Measurements from ENCODE around the gene TBC1D22B. TPM values are rescaled to one million over a fixed set of nuclear protein-coding genes. Genes with fewer than 3 reads are reported as not detected.

TBC1D22B gene
- total RNA-seq, 1 experiment from 2014 or later = 12.9 TPM

- no peak overlapping the region; a peak in 1 of 5 replicates for H3K4me3 Mint-ChIP-seq
- Histone ChIP-seq H2BK5ac (ENCODE audit: insufficient read length, low read length) (no peak overlapping the region), H3K14ac (ENCODE audit: insufficient read depth, low read length) (no peak overlapping the region), H4K91ac (ENCODE audit: insufficient read length, low read depth, low read length) (no peak overlapping the region), H2BK12ac (ENCODE audit: insufficient read length, low read depth, low read length) (no peak overlapping the region), H3K4ac (ENCODE audit: low read depth, low read length) (no peak overlapping the region), H3K9me3 (ENCODE audit: control insufficient read depth, low read depth, low read length) (no peaks in the 10 kb centered on the region), H3K23me2 (ENCODE audit: insufficient read length, low read depth, low read length, poor library complexity, severe bottlenecking) (no peaks in the 10 kb centered on the region), H3K27me3 (ENCODE audit: insufficient read depth, low read length) (no peaks in the 10 kb centered on the region), H2AFZ (ENCODE audit: low read length) (no peak overlapping the region), H3K18ac (ENCODE audit: insufficient read length, low read depth, low read length) (no peak overlapping the region), H3K4me2 (ENCODE audit: insufficient read depth, insufficient read length, low read length) (no peak overlapping the region), H3T11ph (ENCODE audit: low read length) (no peak overlapping the region), H2BK15ac (ENCODE audit: low read depth, low read length) (no peak overlapping the region), H3K27ac (ENCODE audit: insufficient read length, low read depth, low read length) (no peak overlapping the region), H3K23ac (ENCODE audit: insufficient read length, low read depth, low read length) (no peak overlapping the region), H3K4me1 (ENCODE audit: insufficient read depth, low read length) (no peaks in the 10 kb centered on the region), H3K56ac (ENCODE audit: insufficient read length, low read depth, low read length) (no peak overlapping the region), H2BK120ac (ENCODE audit: low read depth, low read length, poor library complexity, severe bottlenecking) (no peak overlapping the region), H2AK5ac (ENCODE audit: insufficient read length, low read length) (no peak overlapping the region), H3K79me1 (ENCODE audit: insufficient read depth, low read depth, low read length, poor library complexity, severe bottlenecking) (no peaks in the 10 kb centered on the region), H3K79me2 (ENCODE audit: insufficient read depth, low read length) (no peaks in the 10 kb centered on the region), H2BK20ac (ENCODE audit: low read depth, low read length, poor library complexity, severe bottlenecking) (no peak overlapping the region), H4K8ac (replicated peaks; ENCODE audit: insufficient read length, low read depth, low read length) (no peak overlapping the region), H4K5ac (ENCODE audit: insufficient read length, low read depth, low read length) (no peak overlapping the region), H4K20me1 (ENCODE audit: control insufficient read depth, insufficient read depth, insufficient read length) (no peaks in the 10 kb centered on the region), H3K9ac (ENCODE audit: extremely low read depth, insufficient read length, low read length) (no peak overlapping the region)
- peaks cover 1 to 27% (median 12%) of the 10 kb centered on the region in 3 experiments; a peak in 4 of 7 replicates for H3K36me3 Mint-ChIP-seq (ENCODE audit: insufficient read depth in 1 of 3, low read depth in 3 of 3)
- DNase-seq = no peak
- no peaks in the 10 kb centered on the region for H3K27me3 Mint-ChIP-seq (ENCODE audit: low read depth)
- H3K9me3 Mint-ChIP-seq = no peaks in the 10 kb centered on the region; a peak in 1 of 5 replicates
- no CpG with 5 or more reads among the region's 7 CpGs for WGBS (ENCODE audit: extremely low coverage, insufficient read length, low lambda C conversion rate)
- no peaks in the 10 kb centered on the region for H3K4me1 Mint-ChIP-seq
- no peak overlapping the region for H3K27ac Mint-ChIP-seq
- TF ChIP-seq CTCF (conservative IDR thresholded peaks at IDR 0.05) = no peak
Measured at GRCh38 chr6:37304766-37305165, 47.2 kb downstream of the TBC1D22B start.
